Epithelial cell of proximal tubule (primary cell): Measurements from ENCODE around the gene CCR5AS.

Experiments
- DNase-seq: peaks from one replicate; pipeline ENCODE4 v3.0.0-alpha.2; 2011; ENCODE audit warnings: low read depth
- H3K4me3 ChIP-seq: 2 replicates; pipeline ENCODE4 v1.5.1; 2011; ENCODE audit warnings: low read depth, mild to moderate bottlenecking, low read length
- TF ChIP-seq, protein P1 (sequence below): conservative IDR thresholded peaks from 2 replicates; pipeline ENCODE4 v1.5.1; 2012; ENCODE audit warnings: low read depth, mild to moderate bottlenecking, low read length

The CCR5AS gene

DNA sequence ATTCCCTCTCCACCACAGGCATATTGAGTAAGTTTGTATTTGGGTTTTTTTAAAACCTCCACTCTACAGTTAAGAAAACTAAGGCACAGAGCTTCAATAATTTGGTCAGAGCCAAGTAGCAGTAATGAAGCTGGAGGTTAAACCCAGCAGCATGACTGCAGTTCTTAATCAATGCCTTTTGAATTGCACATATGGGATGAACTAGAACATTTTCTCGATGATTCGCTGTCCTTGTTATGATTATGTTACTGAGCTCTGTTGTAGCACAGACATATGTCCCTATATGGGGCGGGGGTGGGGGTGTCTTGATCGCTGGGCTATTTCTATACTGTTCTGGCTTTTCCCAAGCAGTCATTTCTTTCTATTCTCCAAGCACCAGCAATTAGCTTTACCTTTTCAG, 37.7 kb downstream of the CCR5AS start:
- no peak overlapping the region for H3K4me3 ChIP-seq
- DNase-seq, result no peak
- TF ChIP-seq, protein P1, sequence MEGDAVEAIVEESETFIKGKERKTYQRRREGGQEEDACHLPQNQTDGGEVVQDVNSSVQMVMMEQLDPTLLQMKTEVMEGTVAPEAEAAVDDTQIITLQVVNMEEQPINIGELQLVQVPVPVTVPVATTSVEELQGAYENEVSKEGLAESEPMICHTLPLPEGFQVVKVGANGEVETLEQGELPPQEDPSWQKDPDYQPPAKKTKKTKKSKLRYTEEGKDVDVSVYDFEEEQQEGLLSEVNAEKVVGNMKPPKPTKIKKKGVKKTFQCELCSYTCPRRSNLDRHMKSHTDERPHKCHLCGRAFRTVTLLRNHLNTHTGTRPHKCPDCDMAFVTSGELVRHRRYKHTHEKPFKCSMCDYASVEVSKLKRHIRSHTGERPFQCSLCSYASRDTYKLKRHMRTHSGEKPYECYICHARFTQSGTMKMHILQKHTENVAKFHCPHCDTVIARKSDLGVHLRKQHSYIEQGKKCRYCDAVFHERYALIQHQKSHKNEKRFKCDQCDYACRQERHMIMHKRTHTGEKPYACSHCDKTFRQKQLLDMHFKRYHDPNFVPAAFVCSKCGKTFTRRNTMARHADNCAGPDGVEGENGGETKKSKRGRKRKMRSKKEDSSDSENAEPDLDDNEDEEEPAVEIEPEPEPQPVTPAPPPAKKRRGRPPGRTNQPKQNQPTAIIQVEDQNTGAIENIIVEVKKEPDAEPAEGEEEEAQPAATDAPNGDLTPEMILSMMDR, result no peak

DNA sequence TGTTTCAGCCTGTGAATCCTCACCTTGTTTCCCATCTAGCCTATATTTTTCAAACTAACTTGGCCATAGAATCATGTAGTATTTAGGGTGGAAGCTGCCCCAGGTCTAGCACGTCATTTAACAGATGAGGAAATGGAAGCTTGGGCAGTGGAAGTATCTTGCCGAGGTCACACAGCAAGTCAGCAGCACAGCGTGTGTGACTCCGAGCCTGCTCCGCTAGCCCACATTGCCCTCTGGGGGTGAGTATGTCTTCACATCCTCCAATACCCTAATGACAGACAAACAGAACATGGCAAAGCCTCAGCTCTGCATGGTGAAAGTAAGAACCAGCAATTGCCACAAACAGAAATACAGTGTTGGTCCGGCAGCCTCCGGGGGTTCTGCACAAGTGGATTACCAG, 38.3 kb downstream of the CCR5AS start:
- TF ChIP-seq, protein P1, result peak; percentile 47
- H3K4me3 ChIP-seq, result no peak overlapping the region
- no peak for DNase-seq

DNA sequence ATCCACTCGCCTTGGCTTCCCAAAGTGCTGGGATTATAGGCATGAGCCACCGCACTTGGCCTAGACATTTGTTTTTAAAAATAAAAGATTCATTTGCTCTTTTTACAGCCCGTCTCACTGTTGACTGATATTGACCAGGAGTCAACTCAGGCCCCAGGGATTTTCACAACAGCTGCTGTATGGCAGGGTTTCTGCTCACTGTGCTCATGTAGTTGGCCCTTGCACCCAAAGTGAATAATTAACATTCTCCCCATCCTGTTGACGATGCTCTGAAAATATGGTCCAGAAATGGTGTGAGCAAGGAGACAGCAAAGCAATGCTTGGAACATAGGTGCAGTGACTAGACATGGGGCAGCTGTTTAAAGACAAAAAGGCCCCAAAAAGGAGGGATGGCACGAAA, 39.1 kb downstream of the CCR5AS start:
- no peak for DNase-seq
- TF ChIP-seq, protein P1, result no peak
- no peak overlapping the region for H3K4me3 ChIP-seq

DNA sequence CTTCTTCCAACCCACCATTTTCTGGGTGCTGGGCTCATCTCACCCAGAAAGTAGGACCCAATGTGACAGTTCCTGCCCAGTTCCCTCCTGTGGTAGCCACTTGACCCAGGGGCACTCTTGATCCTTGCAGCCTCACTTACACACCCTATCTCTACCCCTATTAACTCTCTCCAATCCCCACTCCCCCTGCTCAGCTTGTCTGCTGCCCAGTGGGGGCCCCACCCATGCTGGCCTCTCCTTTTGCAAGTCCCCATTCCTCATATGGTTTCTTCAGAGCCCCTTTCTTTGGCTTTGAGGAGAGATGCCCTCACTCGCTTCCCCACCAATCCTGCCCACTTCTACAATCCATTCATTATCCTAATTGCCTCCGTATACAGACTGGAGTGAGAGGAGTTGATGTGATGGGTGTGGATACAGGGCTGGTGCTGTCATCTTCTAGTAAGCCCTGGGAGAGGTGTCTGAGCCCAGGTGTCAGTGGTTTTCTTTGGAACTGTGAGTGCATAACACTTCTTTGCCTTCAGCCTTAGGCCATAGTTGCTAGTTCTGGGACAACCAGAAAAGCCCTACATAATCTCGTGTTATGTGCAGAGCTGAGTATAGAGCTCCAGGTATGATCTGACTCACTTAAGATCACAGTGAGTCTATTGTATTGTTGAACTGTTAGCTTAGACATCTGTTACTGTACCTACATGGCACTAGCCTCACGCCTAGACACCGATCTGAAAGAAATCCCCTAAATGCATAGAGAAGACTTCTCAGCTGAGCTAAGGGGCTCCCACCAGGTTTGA, 40.9 kb downstream of the CCR5AS start:
- no peak for DNase-seq
- TF ChIP-seq, protein P1, result no peak
- H3K4me3 ChIP-seq, result no peak overlapping the region

DNA sequence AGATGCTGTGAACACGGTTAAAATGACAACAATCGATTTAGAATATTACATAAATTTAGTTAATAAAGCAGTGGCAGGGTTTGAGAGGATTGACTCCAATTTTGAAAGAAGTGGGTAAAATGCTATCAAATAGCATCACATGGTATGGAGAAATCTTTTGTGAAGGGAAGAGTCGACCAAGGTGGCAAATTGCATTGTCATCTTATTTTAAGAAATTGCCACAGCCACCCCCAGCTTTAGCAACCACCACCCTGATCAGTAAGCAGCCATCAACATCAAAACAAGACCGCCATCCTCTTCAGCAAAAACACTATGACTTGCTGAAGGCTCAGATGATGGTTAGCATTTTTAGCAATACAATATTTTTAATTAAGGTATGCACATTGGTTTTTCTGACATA, 41.8 kb downstream of the CCR5AS start:
- H3K4me3 ChIP-seq, result no peak overlapping the region
- DNase-seq, result no peak
- TF ChIP-seq, protein P1, result no peak

DNA sequence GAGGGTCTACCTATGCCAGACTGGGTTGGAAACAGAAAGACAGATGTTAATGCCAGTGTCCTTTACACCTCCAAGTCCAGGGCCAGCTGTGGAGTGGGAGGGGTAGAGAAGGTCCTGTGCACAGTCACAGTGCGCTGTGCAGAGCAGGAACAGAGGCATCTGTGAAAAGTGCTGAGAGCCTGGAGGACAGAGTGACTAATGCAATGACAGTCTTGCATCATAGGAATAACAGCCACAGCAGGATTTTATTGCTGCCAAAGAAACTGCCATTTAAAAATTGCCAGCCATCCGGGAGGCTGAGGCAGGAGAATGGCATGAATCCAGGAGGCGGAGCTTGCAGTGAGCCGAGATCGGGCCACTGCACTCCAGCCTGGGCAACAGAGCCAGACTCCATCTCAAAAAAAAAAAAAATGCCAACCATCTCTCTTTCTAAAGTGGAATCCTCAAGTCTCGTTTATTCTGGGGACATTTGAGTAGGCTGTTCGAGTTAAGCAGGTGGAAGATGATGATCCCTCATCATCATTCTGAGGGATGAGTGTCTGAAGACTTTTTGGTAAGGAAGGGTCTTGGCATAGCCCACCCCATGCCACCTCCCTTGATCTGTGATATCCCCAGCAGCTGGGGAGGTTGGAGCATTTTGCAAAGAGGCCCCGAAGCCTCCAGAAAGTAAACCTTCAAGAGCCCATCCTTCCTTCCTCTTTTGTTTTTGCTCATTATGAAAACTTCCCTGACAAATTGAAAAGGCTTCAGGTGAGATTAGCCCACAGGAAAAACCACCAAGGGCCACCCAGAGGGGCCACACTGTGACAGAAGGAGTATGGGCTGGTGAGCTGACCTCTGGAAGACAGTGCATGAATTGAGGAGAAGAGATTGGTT, 45.2 kb downstream of the CCR5AS start:
- no peak for DNase-seq
- TF ChIP-seq, protein P1, result no peak
- no peak overlapping the region for H3K4me3 ChIP-seq
